Activated naive CD8-positive, alpha-beta T cell treated with anti-CD3 and anti-CD28 coated beads, Interleukin-2, amount 10 ng/mL, durations not matched to agents 7 days and 5 days (primary cell): Measurements from ENCODE around the gene SETX. TPM values are rescaled to one million over a fixed set of nuclear protein-coding genes. Genes with fewer than 3 reads are reported as not detected.
"Not testable (repeated sequence)": the region's sequence is repeated elsewhere in the genome, so short reads cannot be mapped to it uniquely, and the experiment has no call there.

Source experiments
- ATAC-seq: fragments of 150-1000 bp; cut with Tn5 transposase; one replicate; pipeline ENCODE4 v1.10.0; 2021; ENCODE audit warnings: low read depth, moderate library complexity
- POLR2A ChIA-PET: fragments of 350-600 bp; sonication (Branson Sonifier 250); formaldehyde crosslinking; loops from one replicate; lab custom pipeline; 2021; ENCODE audit warnings: antibody characterized with exemption; lab: Charles Lee
- DNase-seq: peaks from one replicate; pipeline ENCODE4 v3.0.0; 2021
- H3K27ac Mint-ChIP-seq: one replicate; pipeline ENCODE4 v1.8.0; 2022; ENCODE audit warnings: mild to moderate bottlenecking, mixed read lengths
- H3K27me3 Mint-ChIP-seq: one replicate; pipeline ENCODE4 v1.8.0; 2022; ENCODE audit warnings: mild to moderate bottlenecking, moderate library complexity, mixed read lengths
- H3K36me3 Mint-ChIP-seq: one replicate; pipeline ENCODE4 v1.8.0; 2021; ENCODE audit warnings: mild to moderate bottlenecking, mixed read lengths
- H3K4me1 Mint-ChIP-seq: one replicate; pipeline ENCODE4 v1.8.0; 2021; ENCODE audit warnings: mixed read lengths
- H3K4me3 Mint-ChIP-seq: one replicate; pipeline ENCODE4 v1.8.0; 2022; ENCODE audit warnings: mild to moderate bottlenecking, moderate library complexity, mixed read lengths
- H3K9me3 Mint-ChIP-seq: one replicate; pipeline ENCODE4 v1.8.0; 2021; ENCODE audit warnings: mixed read lengths
- total RNA-seq, 2 experiments: library from RNA; stranded (reverse); gene quantifications; one replicate each; pipeline ENCODE4 v1.2.3, GENCODE V29; 2021

The SETX gene
- 10 to 100 TPM; 64.0 to 69.4 TPM for total RNA-seq

- Mint-ChIP-seq H3K36me3 (peaks cover 25% of the 10 kb centered on the region), H3K4me1 (peaks cover 32% of the 10 kb centered on the region), H3K27ac (peak within 1 kb of the TSS; percentile 93), H3K27me3 (peaks cover 2% of the 10 kb centered on the region), H3K9me3 (no peaks in the 10 kb centered on the region), H3K4me3 (peak within 1 kb of the TSS; percentile 92)
- peak; percentile 87 for ATAC-seq
- DNase-seq = peak; percentile 95
- POLR2A ChIA-PET = interaction anchor here (0.7 to 2.6 kb wide), 14 partner anchors 8 to 1002 kb away, joined by 3 to 14 read pairs (median 4); no protein-coding TSS in a partner anchor
These were observed at the start of gene SETX for GRCh38 chr9:132354637-132355355. SETX (minus strand) TSS chr9:132354986; CDS start chr9:132349428, 5,558 bp downstream.

- Mint-ChIP-seq H3K27ac (peak overlapping the region; percentile 89), H3K4me1 (peaks cover 28% of the 10 kb centered on the region), H3K9me3 (no peaks in the 10 kb centered on the region), H3K36me3 (peaks cover 31% of the 10 kb centered on the region), H3K4me3 (peak overlapping the region; percentile 80), H3K27me3 (peaks cover under 1% of the 10 kb centered on the region)
- no peak for DNase-seq
- peak; percentile 57 for ATAC-seq
- POLR2A ChIA-PET = interaction anchor here (1.0 to 3.3 kb wide), 4 partner anchors 15 to 74 kb away, joined by 3 to 12 read pairs (median 4); partner anchors contain the start of gene SETX
These were observed 49.6 kb upstream of the SETX start for GRCh38 chr9:132404228-132404881.

GRCh38 chr9:132401824-132402223, 47.0 kb upstream of the SETX start:
- peaks cover 45% of the 10 kb centered on the region for H3K36me3 Mint-ChIP-seq
- DNase-seq = no peak
- POLR2A ChIA-PET = no interaction called here
- H3K9me3 Mint-ChIP-seq = no peaks in the 10 kb centered on the region
- H3K27ac Mint-ChIP-seq = no peak overlapping the region
- no peak for ATAC-seq
- peaks cover 26% of the 10 kb centered on the region for H3K4me1 Mint-ChIP-seq
- H3K4me3 Mint-ChIP-seq = no peak overlapping the region
- no peaks in the 10 kb centered on the region for H3K27me3 Mint-ChIP-seq

- H3K27me3 Mint-ChIP-seq = no peaks in the 10 kb centered on the region
- no peaks in the 10 kb centered on the region for H3K9me3 Mint-ChIP-seq
- peaks cover 37% of the 10 kb centered on the region for H3K36me3 Mint-ChIP-seq
- POLR2A ChIA-PET = no interaction called here
- DNase-seq (no peak), ATAC-seq (no peak)
- no peak overlapping the region for H3K4me3 Mint-ChIP-seq
- no peak overlapping the region for H3K27ac Mint-ChIP-seq
- H3K4me1 Mint-ChIP-seq = peaks cover 3% of the 10 kb centered on the region
These were observed 40.8 kb upstream of the SETX start for GRCh38 chr9:132395560-132395959.

GRCh38 chr9:132391449-132391848, 36.7 kb upstream of the SETX start:
- POLR2A ChIA-PET = no interaction called here

GRCh38 chr9:132390966-132391365, 36.2 kb upstream of the SETX start:
- Mint-ChIP-seq H3K4me1 (no peaks in the 10 kb centered on the region), H3K36me3 (peaks cover 33% of the 10 kb centered on the region), H3K27ac (no peak overlapping the region), H3K9me3 (no peaks in the 10 kb centered on the region), H3K27me3 (no peaks in the 10 kb centered on the region), H3K4me3 (no peak overlapping the region)
- DNase-seq (no peak), ATAC-seq (no peak)
- POLR2A ChIA-PET = interaction anchor here (0.5 kb wide), 1 partner anchor 785 kb away, joined by 3 read pairs; no protein-coding TSS in a partner anchor

More at GRCh38 chr9:132391449-132391848, 36.7 kb upstream of the SETX start:
- H3K4me3 Mint-ChIP-seq = no peak overlapping the region
- no peaks in the 10 kb centered on the region for H3K9me3 Mint-ChIP-seq
- peaks cover 34% of the 10 kb centered on the region for H3K36me3 Mint-ChIP-seq
- no peaks in the 10 kb centered on the region for H3K27me3 Mint-ChIP-seq
- DNase-seq = no peak
- no peak for ATAC-seq
- no peak overlapping the region for H3K27ac Mint-ChIP-seq
- H3K4me1 Mint-ChIP-seq = no peaks in the 10 kb centered on the region

- ATAC-seq (no peak), DNase-seq (no peak)
- POLR2A ChIA-PET = no interaction called here
- Mint-ChIP-seq H3K36me3 (peaks cover 45% of the 10 kb centered on the region), H3K4me1 (peaks cover 24% of the 10 kb centered on the region), H3K9me3 (no peaks in the 10 kb centered on the region), H3K27ac (no peak overlapping the region), H3K4me3 (no peak overlapping the region), H3K27me3 (no peaks in the 10 kb centered on the region)
These were observed 32.3 kb upstream of the SETX start for GRCh38 chr9:132387133-132387532.

GRCh38 chr9:132384376-132384775, 29.6 kb upstream of the SETX start:
- ATAC-seq = peak; percentile 36
- Mint-ChIP-seq H3K27ac (peak overlapping the region; percentile 30), H3K27me3 (no peaks in the 10 kb centered on the region), H3K4me1 (peaks cover 35% of the 10 kb centered on the region), H3K4me3 (peak overlapping the region; percentile 15), H3K9me3 (no peaks in the 10 kb centered on the region), H3K36me3 (peaks cover 49% of the 10 kb centered on the region)
- POLR2A ChIA-PET = interaction anchor here (1.3 kb wide), 1 partner anchor 37 kb away, joined by 4 read pairs; no protein-coding TSS in a partner anchor
- DNase-seq = no peak

GRCh38 chr9:132383462-132383883, 28.7 kb upstream of the SETX start:
- ATAC-seq (no peak), DNase-seq (no peak)
- no peaks in the 10 kb centered on the region for H3K27me3 Mint-ChIP-seq
- H3K4me1 Mint-ChIP-seq = peaks cover 35% of the 10 kb centered on the region
- H3K36me3 Mint-ChIP-seq = peaks cover 48% of the 10 kb centered on the region
- no peaks in the 10 kb centered on the region for H3K9me3 Mint-ChIP-seq
- H3K27ac Mint-ChIP-seq = peak overlapping the region; percentile 32
- no peak overlapping the region for H3K4me3 Mint-ChIP-seq
- POLR2A ChIA-PET = interaction anchor here (0.9 kb wide), 1 partner anchor 30 kb away, joined by 3 read pairs; no protein-coding TSS in a partner anchor

GRCh38 chr9:132381966-132382541, 27.3 kb upstream of the SETX start:
- H3K4me1 Mint-ChIP-seq = peaks cover 35% of the 10 kb centered on the region
- peaks cover 43% of the 10 kb centered on the region for H3K36me3 Mint-ChIP-seq
- ATAC-seq (no peak), DNase-seq (no peak)
- H3K27me3 Mint-ChIP-seq = no peaks in the 10 kb centered on the region
- H3K9me3 Mint-ChIP-seq = no peaks in the 10 kb centered on the region
- POLR2A ChIA-PET = no interaction called here
- H3K27ac Mint-ChIP-seq = peak overlapping the region; percentile 51
- H3K4me3 Mint-ChIP-seq = peak overlapping the region; percentile 25

- H3K27me3 Mint-ChIP-seq, ATAC-seq, DNase-seq, H3K9me3 Mint-ChIP-seq, H3K27ac Mint-ChIP-seq, H3K4me3 Mint-ChIP-seq: not testable (repeated sequence)
- Mint-ChIP-seq H3K4me1 (peaks cover 26% of the 10 kb centered on the region), H3K36me3 (peaks cover 35% of the 10 kb centered on the region)
- POLR2A ChIA-PET = interaction anchor here (0.5 kb wide), 1 partner anchor 23 kb away, joined by 4 read pairs; no protein-coding TSS in a partner anchor
These were observed 23.6 kb upstream of the SETX start for GRCh38 chr9:132378416-132378815.

- H3K4me3 Mint-ChIP-seq, H3K9me3 Mint-ChIP-seq: not testable (repeated sequence)
- H3K36me3 Mint-ChIP-seq = peaks cover 33% of the 10 kb centered on the region
These were observed 23.0 kb upstream of the SETX start for GRCh38 chr9:132377769-132378168.

More at GRCh38 chr9:132377769-132378168, 23.0 kb upstream of the SETX start:
- peaks cover 27% of the 10 kb centered on the region for H3K4me1 Mint-ChIP-seq
- H3K27me3 Mint-ChIP-seq, DNase-seq, H3K27ac Mint-ChIP-seq, POLR2A ChIA-PET, ATAC-seq: not testable (repeated sequence)
